Fibroblast of gingiva (primary cell): ENCODE data around the gene MAP2K3.
"Not testable (repeated sequence)": the region's sequence is repeated elsewhere in the genome, so short reads cannot be mapped to it uniquely, and the experiment has no call there.

Experiments used
- DNase-seq: peaks from one replicate; pipeline ENCODE4 v3.0.0-alpha.2; 2011; ENCODE audit warnings: low read depth

The MAP2K3 gene

DNA sequence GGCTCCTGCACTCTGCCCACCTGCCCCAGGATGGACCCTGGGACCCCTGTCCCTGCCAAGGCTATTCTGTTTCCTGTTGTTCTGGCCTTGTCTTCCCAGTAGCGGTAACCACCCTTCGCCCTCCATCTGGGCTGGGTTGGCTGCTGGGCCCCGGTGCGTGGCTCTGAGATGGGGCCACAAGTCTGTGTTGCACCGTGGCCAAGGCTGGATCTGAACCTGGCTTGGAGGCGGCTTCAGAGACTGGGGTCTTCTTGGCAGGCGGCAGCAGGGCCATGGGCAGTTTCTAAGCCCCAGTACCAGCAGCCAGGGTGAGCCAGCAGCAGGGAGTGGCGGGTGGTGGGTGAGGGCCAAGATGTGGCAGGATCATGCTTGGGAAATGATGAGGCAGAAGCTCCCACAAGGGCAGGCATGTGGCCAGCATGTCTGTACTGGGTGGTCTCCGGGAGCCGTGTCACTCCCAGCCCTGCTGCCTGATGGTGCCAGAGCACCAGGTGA, 12.6 kb downstream of the MAP2K3 start:
- DNase-seq = peak; percentile 44

DNA sequence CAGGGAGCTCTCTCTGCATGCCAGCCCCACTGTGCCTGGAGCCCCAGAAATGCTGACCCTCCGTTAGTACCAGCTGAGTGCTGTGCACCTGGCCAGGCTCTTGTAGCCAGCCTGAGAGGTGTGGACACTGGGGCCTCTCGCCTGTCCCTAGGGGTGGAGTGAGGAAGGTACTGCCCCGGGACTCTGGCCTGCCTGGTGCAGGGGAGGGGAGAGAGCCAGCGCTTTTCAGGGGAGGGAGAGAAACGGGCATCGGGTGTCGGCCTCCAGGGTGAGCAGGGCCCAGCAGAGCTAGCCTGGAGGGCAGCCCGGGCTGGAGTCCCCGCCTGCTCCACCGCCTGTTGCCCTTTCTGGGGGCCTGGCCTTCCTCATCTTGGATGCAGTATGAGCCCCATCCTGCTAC, 13.1 kb downstream of the MAP2K3 start:
- no peak for DNase-seq

DNA sequence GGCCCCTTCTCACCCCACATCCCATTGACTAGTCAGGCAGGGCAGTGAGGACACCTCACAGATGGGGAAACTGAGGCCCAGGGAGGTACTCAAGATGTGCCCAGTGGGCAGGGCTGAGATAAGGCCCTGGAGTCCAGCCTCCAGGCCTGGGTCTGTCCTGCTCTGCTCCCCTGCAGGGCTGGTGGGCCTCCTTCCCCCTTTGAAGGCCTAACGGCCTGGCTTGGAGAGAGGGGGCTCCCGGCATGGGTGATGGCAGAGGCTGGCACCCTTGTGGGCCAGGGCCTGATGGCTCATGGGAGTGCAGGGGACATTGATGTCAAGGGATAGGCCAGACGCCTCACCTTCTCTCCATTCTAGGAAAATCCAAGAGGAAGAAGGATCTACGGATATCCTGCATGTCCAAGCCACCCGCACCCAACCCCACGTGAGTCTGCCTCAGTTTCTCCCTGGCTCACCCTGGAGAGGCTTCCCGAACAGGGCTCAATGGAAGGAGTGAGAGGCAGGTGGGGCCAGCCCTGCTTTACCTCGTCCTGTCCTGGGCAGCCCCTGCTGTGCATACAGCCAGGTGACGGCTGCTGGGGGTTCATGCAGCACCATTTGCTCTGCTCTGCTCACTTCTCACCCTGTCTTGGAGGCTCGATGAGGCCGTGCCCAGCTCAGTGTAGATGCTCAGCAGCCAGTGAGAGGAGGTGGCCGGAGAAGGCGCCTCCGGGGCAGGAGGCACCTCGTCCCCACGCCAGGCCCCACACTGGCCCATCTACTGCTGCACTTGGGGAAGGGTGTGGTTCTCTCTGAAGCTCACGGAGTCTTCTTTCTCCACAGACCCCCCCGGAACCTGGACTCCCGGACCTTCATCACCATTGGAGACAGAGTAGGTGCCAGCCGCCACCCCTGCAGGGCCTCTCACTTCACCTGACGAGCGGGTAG, 13.8 kb downstream of the MAP2K3 start:
- DNase-seq = no peak

DNA sequence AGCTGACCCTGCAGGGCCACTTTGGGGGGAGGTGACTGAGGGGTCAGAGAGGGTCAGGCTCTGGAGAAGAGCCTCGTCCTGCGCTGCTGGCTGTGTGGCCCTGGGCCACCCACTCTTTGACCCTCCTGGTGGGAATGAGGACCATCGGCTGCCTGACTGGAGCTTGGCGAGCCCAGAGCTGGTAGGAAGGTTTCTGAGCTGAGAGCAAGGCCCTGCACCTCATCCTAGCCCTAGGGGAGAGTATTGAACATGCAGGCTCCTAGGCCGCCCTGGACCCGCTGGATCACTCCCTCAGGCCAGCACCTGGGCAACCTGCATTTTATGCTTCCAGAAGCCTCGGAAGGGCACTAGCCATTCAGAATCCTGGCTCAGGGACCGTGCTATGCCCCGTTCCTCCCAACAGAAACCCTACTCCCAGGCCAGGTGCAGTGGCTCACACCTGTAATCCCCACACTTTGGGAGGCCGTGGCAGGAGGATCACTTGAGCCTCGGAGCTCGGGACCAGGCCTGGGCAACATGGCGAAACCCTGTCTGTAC, 14.5 kb downstream of the MAP2K3 start:
- DNase-seq = no peak

DNA sequence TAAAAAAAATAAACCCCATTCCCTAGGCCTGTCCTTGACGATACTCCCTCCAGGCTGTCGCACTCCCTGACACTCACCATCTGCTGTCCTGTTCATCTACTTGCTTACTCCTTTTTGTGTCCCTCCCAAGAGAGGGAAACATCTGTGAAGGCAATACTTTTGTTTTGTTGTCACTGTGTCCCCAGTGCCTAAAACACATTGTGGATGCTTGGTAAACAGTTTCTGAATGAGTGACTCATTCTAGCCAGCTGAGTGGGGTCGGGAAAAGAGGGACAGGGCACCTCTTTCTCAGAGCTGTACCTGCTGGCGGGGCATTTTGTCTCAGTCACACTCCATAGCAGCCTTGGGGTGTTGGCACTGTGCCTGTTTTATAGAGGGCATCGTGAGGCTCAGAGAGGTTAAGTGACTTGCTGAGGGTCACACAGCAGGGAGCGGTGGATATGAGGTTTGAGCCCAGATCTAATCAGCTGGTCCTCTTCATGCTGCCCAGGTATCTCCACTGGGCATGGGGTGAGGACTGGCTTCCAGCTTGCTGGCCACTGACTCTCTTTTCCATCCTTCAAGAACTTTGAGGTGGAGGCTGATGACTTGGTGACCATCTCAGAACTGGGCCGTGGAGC, 15.6 kb downstream of the MAP2K3 start:
- no peak for DNase-seq

DNA sequence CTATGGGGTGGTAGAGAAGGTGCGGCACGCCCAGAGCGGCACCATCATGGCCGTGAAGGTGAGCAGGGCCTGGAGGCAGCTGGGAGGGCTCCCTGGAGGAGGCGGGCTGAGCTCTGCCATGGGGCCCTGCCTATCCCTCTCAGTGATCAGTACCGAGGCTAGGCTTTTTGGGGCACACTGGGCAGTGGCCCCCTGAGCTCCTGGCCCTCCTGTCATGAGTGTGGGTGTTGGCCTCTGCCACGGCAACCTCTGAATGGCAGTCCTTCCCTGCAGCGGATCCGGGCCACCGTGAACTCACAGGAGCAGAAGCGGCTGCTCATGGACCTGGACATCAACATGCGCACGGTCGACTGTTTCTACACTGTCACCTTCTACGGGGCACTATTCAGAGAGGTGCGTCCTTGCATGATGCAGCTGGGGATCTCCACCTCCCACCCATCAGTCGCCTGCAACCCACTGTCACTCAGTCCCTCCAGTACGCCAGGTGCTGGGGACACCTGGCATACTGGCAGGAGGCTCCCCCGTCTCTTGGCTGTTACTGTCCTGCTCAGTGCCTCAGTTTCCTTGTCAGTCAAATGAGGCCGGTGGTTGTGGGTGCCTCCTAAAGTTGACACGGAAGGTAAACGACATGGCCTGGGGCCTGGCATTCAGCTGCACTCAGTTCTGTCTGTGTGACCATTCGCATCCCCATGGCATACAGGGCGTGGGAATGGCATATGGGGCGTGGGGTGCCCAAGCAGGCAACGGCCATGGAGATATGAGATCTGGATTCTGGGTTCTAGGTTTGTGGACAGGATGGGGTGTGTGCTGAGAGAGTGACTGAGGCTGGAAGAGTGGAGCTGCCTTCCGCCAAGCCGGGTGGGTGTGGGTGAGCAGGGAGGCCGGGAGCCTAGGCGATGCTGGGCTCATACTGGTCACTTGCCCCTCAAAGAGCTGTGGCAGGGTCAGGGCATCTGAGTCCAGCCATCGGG, 16.4 kb downstream of the MAP2K3 start:
- no peak for DNase-seq

DNA sequence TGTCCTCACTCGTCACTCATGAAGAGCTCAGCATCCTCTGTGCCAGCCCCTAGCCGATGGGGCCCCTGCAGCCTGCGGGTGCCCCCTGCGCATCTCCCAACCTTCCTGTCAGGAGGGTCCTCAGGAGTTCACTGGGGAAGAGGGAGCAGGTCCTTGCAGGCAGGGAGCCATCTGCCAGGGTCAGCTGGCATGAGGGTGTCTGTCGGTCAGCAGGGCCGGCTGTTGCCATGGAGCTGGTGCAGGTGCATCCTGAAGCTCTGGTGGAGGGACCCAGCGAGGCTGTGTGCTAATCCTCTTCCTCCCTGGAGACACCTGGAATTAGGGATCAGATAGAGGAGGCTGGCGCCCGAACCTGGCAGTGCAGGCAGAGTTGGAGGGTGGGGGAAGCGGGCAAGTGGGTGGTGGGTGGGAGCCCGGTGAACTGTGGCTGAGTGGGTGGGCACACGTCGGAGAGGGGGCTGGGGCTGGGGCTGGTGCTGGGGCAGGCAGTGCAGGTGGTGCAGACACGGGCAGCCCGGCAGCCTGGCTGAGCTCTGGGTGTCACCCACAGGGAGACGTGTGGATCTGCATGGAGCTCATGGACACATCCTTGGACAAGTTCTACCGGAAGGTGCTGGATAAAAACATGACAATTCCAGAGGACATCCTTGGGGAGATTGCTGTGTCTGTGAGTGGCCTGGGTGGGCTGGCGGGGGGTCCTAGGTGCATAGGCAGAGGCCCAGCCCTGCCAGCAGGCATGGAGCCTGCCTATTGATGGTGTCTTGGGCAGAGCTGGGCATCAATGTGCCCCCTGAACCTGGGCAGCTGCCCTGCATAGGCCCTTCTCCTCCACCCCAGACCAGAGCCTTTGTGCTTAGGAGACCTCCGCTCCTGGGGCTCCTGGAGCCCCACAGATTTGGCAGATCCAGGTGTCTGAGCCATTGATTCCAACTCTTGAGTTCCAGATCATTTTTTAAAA, 17.4 kb downstream of the MAP2K3 start:
- DNase-seq = no peak

DNA sequence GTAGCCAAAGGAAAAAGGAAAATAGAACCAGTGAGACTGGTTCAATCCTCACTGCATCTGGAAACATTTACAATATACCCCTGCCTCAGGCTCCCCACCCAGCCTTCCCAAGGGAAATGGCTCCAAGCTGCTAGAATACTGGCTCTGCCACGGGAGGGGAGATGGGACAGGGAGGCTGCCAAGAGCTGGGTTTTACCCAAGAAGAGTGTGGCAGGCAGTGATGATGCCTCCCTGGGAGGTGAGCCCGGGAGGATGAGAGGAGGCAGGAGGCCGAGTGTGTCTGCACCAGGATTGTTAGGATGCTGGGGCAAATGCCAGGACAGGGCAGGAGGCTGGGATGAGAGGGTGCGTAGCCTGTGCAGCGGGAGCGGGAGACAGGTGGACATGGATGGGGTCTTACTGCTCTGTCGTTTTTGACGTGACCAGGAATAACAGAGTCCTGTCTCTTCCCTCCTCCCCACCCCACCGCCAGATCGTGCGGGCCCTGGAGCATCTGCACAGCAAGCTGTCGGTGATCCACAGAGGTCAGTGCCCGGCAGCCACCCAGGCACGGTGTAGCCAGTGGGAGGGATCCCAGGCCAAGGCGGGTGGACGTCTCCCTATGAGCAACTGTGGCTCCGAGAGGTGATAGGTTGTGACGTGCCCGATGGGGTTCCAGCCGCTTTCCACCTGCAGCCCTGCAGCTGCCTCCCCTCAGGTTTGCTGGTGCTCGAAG, 18.4 kb downstream of the MAP2K3 start:
- DNase-seq = no peak

DNA sequence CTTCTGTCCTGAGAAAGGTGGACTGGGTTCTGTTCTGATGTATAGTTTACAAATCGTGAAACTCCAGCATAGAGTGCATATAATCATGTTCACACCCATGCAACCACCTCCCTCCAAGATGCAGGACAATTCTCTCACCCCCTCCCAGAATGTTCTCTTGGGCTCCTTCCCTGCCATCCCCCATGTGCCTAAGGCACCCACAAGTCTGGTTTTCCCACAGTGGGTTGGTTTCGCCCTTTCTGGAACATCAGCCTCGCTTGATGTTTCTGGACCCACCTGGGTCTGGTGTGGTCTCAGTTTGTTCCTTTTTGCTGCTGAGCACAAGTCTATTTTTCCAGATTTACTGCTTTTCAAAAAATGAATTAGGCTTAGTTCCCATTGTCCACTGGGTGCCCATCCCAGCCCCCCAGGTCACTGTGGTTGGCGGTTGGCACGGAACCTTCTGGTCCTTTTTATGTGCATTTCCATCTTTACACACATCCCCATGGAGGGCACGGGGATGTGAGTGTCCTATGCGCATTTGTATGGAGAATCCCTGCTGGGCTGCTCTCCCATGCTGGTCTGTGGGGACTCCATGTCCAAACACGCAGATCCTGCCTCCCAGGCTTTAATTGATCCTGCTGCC, 19.0 kb downstream of the MAP2K3 start:
- DNase-seq = no peak

DNA sequence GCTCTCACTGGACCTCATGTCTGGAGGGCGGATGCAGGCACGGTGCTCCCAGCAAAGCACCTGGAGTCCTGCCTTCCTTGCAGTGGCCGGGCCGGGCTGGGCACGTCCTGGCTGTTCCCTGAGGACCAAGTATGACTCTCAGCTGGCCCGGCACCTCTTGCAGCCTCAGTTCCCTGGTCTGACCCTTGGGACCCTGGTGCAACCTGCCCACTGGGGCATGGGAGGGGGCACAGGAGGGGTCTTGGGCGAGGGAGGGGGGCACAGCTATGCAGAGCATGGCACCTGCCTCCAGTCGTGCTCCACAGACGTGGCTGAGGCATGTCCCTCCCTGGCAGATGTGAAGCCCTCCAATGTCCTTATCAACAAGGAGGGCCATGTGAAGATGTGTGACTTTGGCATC, 19.6 kb downstream of the MAP2K3 start:
- DNase-seq = no peak

DNA sequence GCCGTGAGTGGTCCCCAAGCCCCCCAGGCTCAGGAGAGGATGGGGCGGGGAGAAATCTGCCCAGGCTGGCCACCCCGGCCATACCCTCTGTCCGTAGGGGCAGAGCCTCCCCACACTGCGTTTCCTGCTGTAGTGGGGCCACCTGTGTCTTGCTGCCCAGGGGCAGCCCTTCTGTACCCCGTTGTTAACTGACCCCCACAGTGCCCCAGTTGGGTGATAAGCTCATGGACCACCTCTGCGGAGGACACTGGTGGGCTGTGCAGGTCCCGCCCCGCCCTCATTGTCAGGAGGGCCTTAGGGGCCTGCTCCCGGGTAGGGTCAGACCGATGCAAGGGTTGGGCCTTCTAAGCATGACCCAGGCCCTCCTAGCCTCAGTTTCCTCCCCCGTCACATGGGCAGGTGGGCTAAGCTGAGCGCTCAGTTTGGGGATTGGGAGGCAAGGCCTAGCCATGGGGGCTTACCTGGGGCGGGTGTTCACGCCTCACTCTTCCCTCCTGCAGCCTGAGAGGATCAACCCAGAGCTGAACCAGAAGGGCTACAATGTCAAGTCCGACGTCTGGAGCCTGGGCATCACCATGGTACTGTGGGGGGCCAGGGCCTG, 20.1 kb downstream of the MAP2K3 start:
- DNase-seq = not testable (repeated sequence)

DNA sequence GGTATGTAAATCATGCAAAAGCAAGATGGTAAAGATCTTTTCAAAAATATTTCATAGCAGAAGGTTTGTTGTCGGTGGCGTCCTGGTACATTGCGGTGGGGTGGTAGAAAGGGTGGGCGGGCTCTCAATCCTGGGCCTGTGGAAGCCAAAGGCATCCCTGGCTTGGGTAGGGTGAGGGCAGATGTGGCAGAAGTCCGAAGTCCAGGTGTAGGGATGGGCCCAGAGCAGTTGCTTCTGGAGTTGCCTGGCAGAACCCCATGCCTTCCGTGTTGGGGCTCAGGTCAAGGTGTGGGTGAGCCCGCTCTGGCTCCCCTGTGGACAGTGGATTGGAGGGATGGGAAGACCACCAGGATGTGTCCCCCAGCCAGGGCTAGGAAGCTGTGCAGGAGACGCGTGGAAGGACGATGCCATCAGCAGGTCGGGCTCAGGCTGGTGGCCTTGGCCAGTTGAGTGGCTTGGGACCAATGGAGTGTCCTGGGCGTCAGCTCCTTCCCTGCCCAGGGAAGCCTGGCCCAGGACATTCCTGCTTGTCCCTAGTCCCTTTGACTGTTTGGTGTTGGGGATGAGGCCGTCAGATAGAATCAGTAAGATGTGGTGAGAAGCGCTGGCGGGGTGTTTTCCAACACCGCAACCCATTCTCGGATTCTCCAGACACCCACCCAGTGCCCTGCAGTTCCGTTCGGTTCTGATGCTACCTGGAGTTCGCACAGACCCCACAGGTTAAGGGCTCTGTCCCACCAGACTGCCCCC, 21.1 kb downstream of the MAP2K3 start:
- not testable (repeated sequence) for DNase-seq

DNA sequence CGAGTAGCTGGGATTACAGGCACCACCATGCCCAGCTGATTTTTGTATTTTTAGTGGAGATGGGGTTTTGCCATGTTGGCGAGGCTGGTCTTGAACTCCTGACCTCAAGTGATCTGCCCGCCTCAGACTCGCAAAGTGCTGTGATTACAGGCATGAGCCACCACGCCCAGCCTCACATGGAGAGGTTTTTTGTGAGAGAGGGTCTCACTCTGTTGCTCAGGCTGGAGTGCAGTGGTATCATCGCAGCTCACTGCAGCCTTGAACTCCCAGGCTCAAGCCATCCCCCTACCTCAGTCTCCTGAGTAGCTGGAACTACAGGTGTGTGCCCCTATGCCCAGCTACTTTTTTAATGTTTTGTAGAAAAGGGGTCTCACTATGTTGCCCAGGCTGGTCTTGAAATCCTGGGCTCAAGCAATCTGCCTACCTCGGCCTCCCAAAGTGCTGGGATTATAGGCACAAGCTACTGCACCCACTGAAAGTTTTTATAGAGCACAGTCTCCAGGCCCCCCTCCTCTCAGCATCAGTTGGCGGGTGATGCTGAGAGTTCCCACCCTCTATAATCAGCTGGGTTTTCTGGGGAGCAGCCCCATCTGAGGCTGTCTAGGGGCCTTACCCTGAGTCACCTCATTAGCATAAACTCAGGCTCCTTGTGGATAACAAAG, 22.2 kb downstream of the MAP2K3 start:
- DNase-seq = not testable (repeated sequence)

DNA sequence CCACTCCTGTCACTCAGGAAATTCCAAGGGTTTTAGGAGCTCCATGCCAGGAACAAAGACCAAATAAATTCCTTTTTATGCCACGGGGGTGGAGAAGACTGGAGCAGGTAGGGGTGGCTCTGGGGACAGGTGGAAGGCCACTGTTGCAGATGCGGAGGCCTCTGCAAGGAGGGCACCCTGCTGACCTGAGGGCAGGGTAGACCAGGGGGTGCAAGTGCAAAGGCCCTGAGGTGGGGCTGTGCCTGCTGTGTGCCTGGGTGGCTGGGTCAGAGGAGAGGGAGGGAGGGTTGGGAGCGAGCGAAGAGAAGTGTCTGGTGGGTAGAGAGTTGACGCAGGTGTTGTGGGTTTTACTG, 22.7 kb downstream of the MAP2K3 start:
- not testable (repeated sequence) for DNase-seq

DNA sequence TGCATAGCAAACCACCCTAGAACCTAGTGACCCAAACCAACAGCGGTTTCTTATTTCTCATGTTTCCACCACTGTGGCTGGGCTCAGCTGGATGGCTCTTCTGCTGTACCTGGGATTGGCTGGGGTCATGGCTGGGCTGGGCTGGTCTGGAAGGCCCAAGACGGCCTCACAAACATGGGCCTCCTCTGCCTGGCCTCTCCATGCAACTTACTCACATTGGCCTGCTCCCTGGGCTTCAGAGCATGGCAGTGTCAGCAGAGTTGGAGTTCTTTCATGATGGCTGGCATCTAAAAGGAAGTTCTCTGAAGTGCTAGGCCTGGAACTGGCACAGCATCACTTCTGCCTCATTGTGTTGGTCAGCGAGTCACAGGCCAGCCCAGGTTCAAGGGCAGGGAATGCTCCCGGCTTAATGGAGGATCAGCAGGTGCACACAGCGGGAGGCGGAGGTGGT, 24.4 kb downstream of the MAP2K3 start:
- not testable (repeated sequence) for DNase-seq

DNA sequence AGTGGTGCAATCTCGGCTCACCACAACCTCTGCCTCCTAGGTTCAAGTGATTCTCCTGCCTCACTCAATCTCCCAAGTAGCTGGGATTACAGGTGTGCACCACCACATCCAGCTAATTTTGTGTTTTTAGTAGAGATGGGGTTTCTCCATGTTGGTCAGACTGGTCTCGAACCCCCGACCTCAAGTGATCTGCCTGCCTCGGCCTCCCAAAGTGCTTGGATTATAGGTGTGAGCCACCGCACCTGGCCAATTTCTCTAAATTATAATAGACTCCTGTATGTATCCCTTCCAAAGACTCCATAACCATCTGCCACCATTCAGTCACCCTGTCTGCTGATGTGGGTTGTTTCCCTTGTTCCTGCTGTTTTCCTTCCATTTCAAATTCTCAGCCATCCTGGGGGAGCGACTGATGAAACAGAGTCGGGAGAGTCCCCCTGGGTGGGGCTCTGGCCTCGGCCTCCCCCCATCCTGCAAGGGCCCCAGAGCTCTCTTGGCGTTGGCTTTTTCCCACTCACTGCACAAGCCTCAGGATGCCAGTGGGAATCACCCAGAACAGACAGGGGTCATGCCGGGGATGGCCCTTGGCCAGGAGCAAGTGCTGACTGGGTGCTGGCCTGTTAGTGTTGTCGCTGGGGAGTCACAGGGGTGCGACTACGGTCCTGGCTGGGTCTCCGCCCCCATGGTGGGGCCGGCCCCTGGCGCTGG, 25.7 kb downstream of the MAP2K3 start:
- not testable (repeated sequence) for DNase-seq
